Activated CD8-positive, alpha-beta memory T cell treated with anti-CD3 and anti-CD28 coated beads, Interleukin-2, amount 50 U/mL, for 24 hours (primary cell): ENCODE data around the gene CDK5RAP3.

ENCODE experiments used
- DNase-seq: peaks from one replicate; pipeline ENCODE4 v3.0.0-alpha.2; 2020; ENCODE audit errors: extremely low read depth

The CDK5RAP3 gene

GRCh38 chr17:48024149-48025039, 53.5 kb downstream of the CDK5RAP3 start:
- DNase-seq: no peak

- peak; percentile 94 for DNase-seq
These were observed 54.4 kb downstream of the CDK5RAP3 start for GRCh38 chr17:48025040-48025903.

GRCh38 chr17:48025904-48026501, 55.1 kb downstream of the CDK5RAP3 start:
- no peak for DNase-seq

- peak; percentile 30 for DNase-seq
These were observed 55.8 kb downstream of the CDK5RAP3 start for GRCh38 chr17:48026502-48027321.

GRCh38 chr17:48027322-48027981, 56.5 kb downstream of the CDK5RAP3 start:
- DNase-seq: no peak

GRCh38 chr17:48028736-48029135, 57.8 kb downstream of the CDK5RAP3 start:
- DNase-seq: no peak

GRCh38 chr17:48030531-48030930, 59.6 kb downstream of the CDK5RAP3 start:
- no peak for DNase-seq
